T-helper 2 cell (primary cell): ENCODE data around the gene GNAQ.
A peak's percentile ranks its signal among the peaks of the same experiment; 100 is the strongest.
"Not testable (repeated sequence)": the region's sequence is repeated elsewhere in the genome, so short reads cannot be mapped to it uniquely, and the experiment has no call there.

Experiments used
- DNase-seq, 5 experiments: peaks; one replicate each; pipeline versions ENCODE4 v3.0.0 to v3.0.0-alpha.2; 2012 to 2022

The GNAQ gene

GRCh38 chr9:77765781-77766259 lies 265.8 kb downstream of the GNAQ start:
- DNase-seq = peak in 1 of 5 experiments; percentile 65

GRCh38 chr9:77764894-77765780 lies 266.5 kb downstream of the GNAQ start:
- peak in 1 of 5 experiments; percentile 29 for DNase-seq

- no peak for DNase-seq
Measured at GRCh38 chr9:77763566-77763965, 268.0 kb downstream of the GNAQ start.

- not testable (repeated sequence) for DNase-seq
Measured at GRCh38 chr9:77760919-77761318, 270.7 kb downstream of the GNAQ start.

- DNase-seq = no peak
Measured at GRCh38 chr9:77759391-77759790, 272.2 kb downstream of the GNAQ start.

GRCh38 chr9:77756449-77756848 lies 275.2 kb downstream of the GNAQ start:
- no peak for DNase-seq

GRCh38 chr9:77753180-77753579 lies 278.4 kb downstream of the GNAQ start:
- no peak for DNase-seq

GRCh38 chr9:77752554-77752953 lies 279.1 kb downstream of the GNAQ start:
- no peak for DNase-seq

- peak in 1 of 5 experiments; percentile 42 for DNase-seq
Measured at GRCh38 chr9:77751341-77752091, 280.1 kb downstream of the GNAQ start.

GRCh38 chr9:77750981-77751340 lies 280.6 kb downstream of the GNAQ start:
- no peak for DNase-seq

GRCh38 chr9:77750284-77750683 lies 281.3 kb downstream of the GNAQ start:
- DNase-seq = no peak

- no peak for DNase-seq
Measured at GRCh38 chr9:77748214-77748772, 283.3 kb downstream of the GNAQ start.

GRCh38 chr9:77747163-77747562 lies 284.4 kb downstream of the GNAQ start:
- DNase-seq = no peak

GRCh38 chr9:77744841-77745430 lies 286.7 kb downstream of the GNAQ start:
- no peak for DNase-seq

GRCh38 chr9:77743386-77743785 lies 288.2 kb downstream of the GNAQ start:
- DNase-seq = no peak

GRCh38 chr9:77738932-77739331 lies 292.7 kb downstream of the GNAQ start:
- no peak for DNase-seq

GRCh38 chr9:77735494-77735893 lies 296.1 kb downstream of the GNAQ start:
- DNase-seq = no peak

- no peak for DNase-seq
Measured at GRCh38 chr9:77731930-77732329, 299.7 kb downstream of the GNAQ start.

GRCh38 chr9:77731008-77731698 lies 300.5 kb downstream of the GNAQ start:
- no peak for DNase-seq

GRCh38 chr9:77729177-77729576 lies 302.4 kb downstream of the GNAQ start:
- no peak for DNase-seq

GRCh38 chr9:77726814-77727213 lies 304.8 kb downstream of the GNAQ start:
- DNase-seq = no peak

- no peak for DNase-seq
Measured at GRCh38 chr9:77726289-77726688, 305.3 kb downstream of the GNAQ start.
